ENCODE data around the gene FBXL19.
A peak's percentile ranks its signal among the peaks of the same experiment; 100 is the strongest.

FBXL19 gene

GRCh38 chr16:30958175-30959079 lies 35.1 kb downstream of the FBXL19 start:
- TF ChIP-seq CTCF (IDR thresholded peaks at IDR 0.05; ENCODE audit: low read depth, low read length): no peak
- peak overlapping the region; percentile 100 for H3K27ac ChIP-seq
- no peaks in the 10 kb centered on the region for H3K27me3 ChIP-seq (ENCODE audit: insufficient read depth, low read depth, severe bottlenecking)
- peak overlapping the region; percentile 94 for H3K4me3 ChIP-seq (ENCODE audit: low read depth, low read length)
- H3K9me3 ChIP-seq (ENCODE audit: severe bottlenecking): no peaks in the 10 kb centered on the region
- DNase-seq: peak; percentile 65
- H3K36me3 ChIP-seq: peaks cover 47% of the 10 kb centered on the region

GRCh38 chr16:30961384-30961783 lies 38.0 kb downstream of the FBXL19 start:
- Histone ChIP-seq H3K27me3 (ENCODE audit: insufficient read depth, low read depth, severe bottlenecking) (no peaks in the 10 kb centered on the region), H3K4me3 (ENCODE audit: low read depth, low read length) (no peak overlapping the region), H3K9me3 (ENCODE audit: severe bottlenecking) (no peaks in the 10 kb centered on the region), H3K36me3 (peaks cover 73% of the 10 kb centered on the region), H3K27ac (no peak overlapping the region)
- DNase-seq: no peak
- TF ChIP-seq CTCF (IDR thresholded peaks at IDR 0.05; ENCODE audit: low read depth, low read length): no peak

- Histone ChIP-seq H3K27me3 (ENCODE audit: insufficient read depth, low read depth, severe bottlenecking) (no peaks in the 10 kb centered on the region), H3K9me3 (ENCODE audit: severe bottlenecking) (no peaks in the 10 kb centered on the region), H3K36me3 (peaks cover 93% of the 10 kb centered on the region), H3K27ac (no peak overlapping the region), H3K4me3 (ENCODE audit: low read depth, low read length) (no peak overlapping the region)
- DNase-seq: no peak
- no peak for TF ChIP-seq CTCF (IDR thresholded peaks at IDR 0.05; ENCODE audit: low read depth, low read length)
Observed at GRCh38 chr16:30963925-30964511, 40.6 kb downstream of the FBXL19 start.

- H3K4me3 ChIP-seq (ENCODE audit: low read depth, low read length): no peak overlapping the region
- peaks cover 93% of the 10 kb centered on the region for H3K36me3 ChIP-seq
- no peaks in the 10 kb centered on the region for H3K27me3 ChIP-seq (ENCODE audit: insufficient read depth, low read depth, severe bottlenecking)
- no peak overlapping the region for H3K27ac ChIP-seq
- DNase-seq: no peak
- TF ChIP-seq CTCF (IDR thresholded peaks at IDR 0.05; ENCODE audit: low read depth, low read length): no peak
- no peaks in the 10 kb centered on the region for H3K9me3 ChIP-seq (ENCODE audit: severe bottlenecking)
Observed at GRCh38 chr16:30964574-30965226, 41.3 kb downstream of the FBXL19 start.

- no peak for TF ChIP-seq CTCF (IDR thresholded peaks at IDR 0.05; ENCODE audit: low read depth, low read length)
- Histone ChIP-seq H3K9me3 (ENCODE audit: severe bottlenecking) (no peaks in the 10 kb centered on the region), H3K27ac (no peak overlapping the region), H3K4me3 (ENCODE audit: low read depth, low read length) (no peak overlapping the region), H3K27me3 (ENCODE audit: insufficient read depth, low read depth, severe bottlenecking) (no peaks in the 10 kb centered on the region), H3K36me3 (peaks cover 92% of the 10 kb centered on the region)
- no peak for DNase-seq
Observed at GRCh38 chr16:30965436-30965835, 42.1 kb downstream of the FBXL19 start.

Measured in WERI-Rb-1 (cell line).